HL-60 (cell line): ENCODE measurements around the gene CBY1.

Experiments
- DNase-seq, 2 experiments: peaks; one replicate each; pipeline ENCODE4 v3.0.0-alpha.2; 2010 to 2020; ENCODE audit warnings: low read depth in 1 of 2, low spot score in 1 of 2
- H3K27ac ChIP-seq: fragments of 250-450 bp; sonication (Bioruptor Pico); replicated peaks from 2 replicates; pipeline ENCODE4 v1.5.1; 2020; ENCODE audit warnings: mild to moderate bottlenecking, moderate library complexity
- H3K27me3 ChIP-seq: fragments of 250-450 bp; sonication (Bioruptor Pico); 2 replicates; pipeline ENCODE4 v1.5.1; 2021; ENCODE audit warnings: mild to moderate bottlenecking, moderate library complexity; ENCODE audit not compliant: insufficient read depth, poor library complexity, severe bottlenecking
- H3K4me3 ChIP-seq: replicated peaks from 2 replicates; pipeline ENCODE4 v1.5.1; 2011; ENCODE audit warnings: mild to moderate bottlenecking, control low read depth, low read length; ENCODE audit not compliant: insufficient read depth
- GABPA ChIP-seq: IDR thresholded peaks from 2 replicates; pipeline ENCODE4 v1.6.1; 2012; ENCODE audit warnings: low read depth
- POLR2AphosphoS5 ChIP-seq: IDR thresholded peaks from 2 replicates; pipeline ENCODE4 v1.6.1; 2012; ENCODE audit warnings: low read depth
- REST ChIP-seq: IDR thresholded peaks from 2 replicates; pipeline ENCODE4 v1.6.1; 2012; ENCODE audit warnings: low read depth; ENCODE audit not compliant: insufficient replicate concordance
- SPI1 ChIP-seq: IDR thresholded peaks from 2 replicates; pipeline ENCODE4 v1.6.1; 2012; ENCODE audit warnings: low read depth, mild to moderate bottlenecking, borderline replicate concordance
- TF ChIP-seq, protein P1 (sequence below): IDR thresholded peaks from one replicate; pipeline ENCODE4 v1.5.1; 2011; ENCODE audit warnings: low read length, control low read depth, inconsistent platforms; ENCODE audit not compliant: insufficient read depth

Gene CBY1

GRCh38 chr22:38657045-38657909 is 839 bp downstream of the CBY1 start:
- no peaks in the 10 kb centered on the region for H3K27me3 ChIP-seq
- H3K4me3 ChIP-seq = peak overlapping the region; percentile 98
- TF ChIP-seq, protein P1, sequence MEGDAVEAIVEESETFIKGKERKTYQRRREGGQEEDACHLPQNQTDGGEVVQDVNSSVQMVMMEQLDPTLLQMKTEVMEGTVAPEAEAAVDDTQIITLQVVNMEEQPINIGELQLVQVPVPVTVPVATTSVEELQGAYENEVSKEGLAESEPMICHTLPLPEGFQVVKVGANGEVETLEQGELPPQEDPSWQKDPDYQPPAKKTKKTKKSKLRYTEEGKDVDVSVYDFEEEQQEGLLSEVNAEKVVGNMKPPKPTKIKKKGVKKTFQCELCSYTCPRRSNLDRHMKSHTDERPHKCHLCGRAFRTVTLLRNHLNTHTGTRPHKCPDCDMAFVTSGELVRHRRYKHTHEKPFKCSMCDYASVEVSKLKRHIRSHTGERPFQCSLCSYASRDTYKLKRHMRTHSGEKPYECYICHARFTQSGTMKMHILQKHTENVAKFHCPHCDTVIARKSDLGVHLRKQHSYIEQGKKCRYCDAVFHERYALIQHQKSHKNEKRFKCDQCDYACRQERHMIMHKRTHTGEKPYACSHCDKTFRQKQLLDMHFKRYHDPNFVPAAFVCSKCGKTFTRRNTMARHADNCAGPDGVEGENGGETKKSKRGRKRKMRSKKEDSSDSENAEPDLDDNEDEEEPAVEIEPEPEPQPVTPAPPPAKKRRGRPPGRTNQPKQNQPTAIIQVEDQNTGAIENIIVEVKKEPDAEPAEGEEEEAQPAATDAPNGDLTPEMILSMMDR = no peak
- TF ChIP-seq SPI1 = peak; percentile 12; the same call in 1 of the 2 replicates
- peak overlapping the region; percentile 99 for H3K27ac ChIP-seq
- peak in 1 of 2 experiments; percentile 36 for DNase-seq

GRCh38 chr22:38674888-38675287 is 18.4 kb downstream of the CBY1 start:
- no peak for TF ChIP-seq GABPA
- TF ChIP-seq REST = no peak
- no peak for TF ChIP-seq POLR2AphosphoS5
- TF ChIP-seq, protein P1 = no peak
- TF ChIP-seq SPI1 = no peak
- Histone ChIP-seq H3K4me3 (no peak overlapping the region), H3K27me3 (no peaks in the 10 kb centered on the region), H3K27ac (no peak overlapping the region)
- no peak for DNase-seq

DNA sequence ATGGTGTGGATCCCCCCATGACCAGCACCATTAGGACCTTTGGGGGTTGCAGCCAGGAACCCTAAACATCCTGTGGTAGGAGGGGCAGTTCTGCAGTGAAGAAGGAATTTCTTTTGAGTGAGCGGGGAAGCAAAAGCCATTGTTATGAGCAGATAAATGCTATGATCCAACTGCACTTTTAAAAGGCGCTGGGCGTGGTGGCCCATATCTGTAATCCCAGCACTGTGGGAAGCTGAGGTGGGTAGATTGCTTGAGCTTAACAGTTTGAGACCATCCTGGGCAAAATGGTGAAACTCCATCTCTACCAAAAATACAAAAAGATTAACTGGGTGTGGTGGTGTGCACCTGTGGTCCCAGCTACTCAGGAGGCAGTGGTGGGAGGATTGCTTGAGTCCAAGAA is 19.4 kb downstream of the CBY1 start:
- no peak for DNase-seq
- Histone ChIP-seq H3K27ac (no peak overlapping the region), H3K4me3 (no peak overlapping the region), H3K27me3 (no peaks in the 10 kb centered on the region)
- TF ChIP-seq POLR2AphosphoS5 (no peak), SPI1 (no peak), REST (no peak), GABPA (no peak)
- TF ChIP-seq, protein P1 = no peak
